MM.1S (cell line): ENCODE measurements around the gene JADE1.

Experiments used
- DNase-seq: peaks from one replicate; pipeline ENCODE4 v3.0.0-alpha.2; 2015
- H2AFZ ChIP-seq: fragments of 300-600 bp; sonication (generic); 2 replicates; pipeline ENCODE4 v1.6.0; 2016; ENCODE audit warnings: antibody characterized with exemption, low read length
- H3F3A ChIP-seq: fragments of 300-600 bp; sonication (generic); 2 replicates; pipeline ENCODE4 v1.6.1; 2016; ENCODE audit warnings: mild to moderate bottlenecking, antibody characterized with exemption, low read length, moderate library complexity, mixed read lengths; ENCODE audit not compliant: insufficient read depth
- H3K27ac ChIP-seq: fragments of 300-600 bp; sonication (generic); 2 replicates; pipeline ENCODE4 v1.5.1; 2016; ENCODE audit warnings: mild to moderate bottlenecking, low read length
- H3K27me3 ChIP-seq: fragments of 300-600 bp; sonication (generic); replicated peaks from 2 replicates; pipeline ENCODE4 v1.6.0; 2016; ENCODE audit warnings: low read length; ENCODE audit not compliant: insufficient read depth
- H3K36me3 ChIP-seq: fragments of 300-600 bp; sonication (generic); replicated peaks from 2 replicates; pipeline ENCODE4 v1.6.1; 2016; ENCODE audit warnings: mild to moderate bottlenecking, low read length, mixed read lengths; ENCODE audit not compliant: insufficient read depth
- H3K4me1 ChIP-seq: fragments of 300-600 bp; sonication (generic); 2 replicates; pipeline ENCODE4 v1.6.1; 2016; ENCODE audit warnings: low read length, mixed read lengths
- H3K4me2 ChIP-seq: fragments of 300-600 bp; sonication (generic); 2 replicates; pipeline ENCODE4 v1.6.0; 2016; ENCODE audit warnings: low read depth, low read length
- H3K4me3 ChIP-seq: fragments of 300-600 bp; sonication (generic); 2 replicates; pipeline ENCODE4 v1.5.1; 2016; ENCODE audit warnings: low read length, mixed read lengths
- H3K79me2 ChIP-seq: fragments of 300-600 bp; sonication (generic); 2 replicates; pipeline ENCODE4 v1.6.1; 2016; ENCODE audit warnings: mixed run types, low read length, mixed read lengths
- H3K9ac ChIP-seq: fragments of 300-600 bp; sonication (generic); 2 replicates; pipeline ENCODE4 v1.6.1; 2016; ENCODE audit warnings: low read length, mixed read lengths
- H3K9me2 ChIP-seq: fragments of 300-600 bp; sonication (generic); replicated peaks from 2 replicates; pipeline ENCODE4 v1.6.1; 2016; ENCODE audit warnings: mild to moderate bottlenecking, low read length, mixed read lengths; ENCODE audit not compliant: insufficient read depth
- H3K9me3 ChIP-seq: fragments of 300-600 bp; sonication (generic); replicated peaks from 2 replicates; pipeline ENCODE4 v1.6.1; 2016; ENCODE audit warnings: mild to moderate bottlenecking, low read length, mixed read lengths; ENCODE audit not compliant: insufficient read depth
- H4K20me1 ChIP-seq: fragments of 300-600 bp; sonication (generic); 2 replicates; pipeline ENCODE4 v1.6.1; 2016; ENCODE audit warnings: mild to moderate bottlenecking, low read length, moderate library complexity, mixed read lengths; ENCODE audit not compliant: insufficient read depth
- CTCF ChIP-seq: fragments of 300-600 bp; sonication (generic); IDR thresholded peaks from 2 replicates; pipeline ENCODE4 v1.5.1; 2016; ENCODE audit warnings: antibody characterized with exemption, low read length, mixed read lengths
- EZH2 ChIP-seq: fragments of 300-600 bp; sonication (generic); optimal IDR thresholded peaks from 2 replicates; pipeline ENCODE3; 2017; ENCODE audit warnings: low read depth, mild to moderate bottlenecking, antibody characterized with exemption, low read length, mixed read lengths
- EZH2phosphoT487 ChIP-seq: fragments of 300-600 bp; sonication (generic); IDR thresholded peaks from 2 replicates; pipeline ENCODE4 v1.6.1; 2018; ENCODE audit warnings: antibody characterized with exemption, low read length

JADE1 gene

GRCh38 chr4:128879283-128879682, 69.8 kb downstream of the JADE1 start:
- Histone ChIP-seq H2AFZ (no peak overlapping the region), H3K27ac (no peak overlapping the region), H3K36me3 (no peaks in the 10 kb centered on the region; the same call in 1 of the 2 replicates), H3K4me3 (no peak overlapping the region), H4K20me1 (no peaks in the 10 kb centered on the region), H3K79me2 (no peaks in the 10 kb centered on the region), H3K4me1 (no peaks in the 10 kb centered on the region), H3K9ac (no peak overlapping the region), H3F3A (no peaks in the 10 kb centered on the region), H3K4me2 (no peak overlapping the region), H3K27me3 (no peaks in the 10 kb centered on the region), H3K9me2 (no peaks in the 10 kb centered on the region), H3K9me3 (no peaks in the 10 kb centered on the region)
- no peak for TF ChIP-seq CTCF
- no peak for DNase-seq

- Histone ChIP-seq H3K9ac (no peak overlapping the region), H3K9me2 (no peaks in the 10 kb centered on the region), H3K79me2 (no peaks in the 10 kb centered on the region), H3K4me2 (no peak overlapping the region), H3K36me3 (no peaks in the 10 kb centered on the region), H2AFZ (no peak overlapping the region), H3F3A (no peaks in the 10 kb centered on the region), H3K4me1 (no peaks in the 10 kb centered on the region), H3K4me3 (no peak overlapping the region), H3K9me3 (no peaks in the 10 kb centered on the region), H3K27ac (no peak overlapping the region), H4K20me1 (no peaks in the 10 kb centered on the region), H3K27me3 (no peaks in the 10 kb centered on the region)
- no peak for DNase-seq
- no peak for TF ChIP-seq EZH2phosphoT487
- no peak for TF ChIP-seq CTCF
- no peak for TF ChIP-seq EZH2
These were observed 70.5 kb downstream of the JADE1 start for GRCh38 chr4:128879971-128880370.

- Histone ChIP-seq H3F3A (no peaks in the 10 kb centered on the region), H3K4me3 (no peak overlapping the region), H2AFZ (no peak overlapping the region), H3K79me2 (no peaks in the 10 kb centered on the region), H3K9ac (no peak overlapping the region), H3K4me1 (no peaks in the 10 kb centered on the region), H3K9me2 (no peaks in the 10 kb centered on the region), H3K27ac (no peak overlapping the region), H3K9me3 (no peaks in the 10 kb centered on the region), H3K27me3 (no peaks in the 10 kb centered on the region), H4K20me1 (no peaks in the 10 kb centered on the region), H3K4me2 (no peak overlapping the region), H3K36me3 (no peaks in the 10 kb centered on the region)
- TF ChIP-seq CTCF (no peak), EZH2 (no peak), EZH2phosphoT487 (no peak)
- DNase-seq = no peak
These were observed 71.2 kb downstream of the JADE1 start for GRCh38 chr4:128880662-128881061.
